Measurements from ENCODE around the gene GNPDA1. TPM values are rescaled to one million over a fixed set of nuclear protein-coding genes. Genes with fewer than 3 reads are reported as not detected.

The GNPDA1 gene
- 30.1 TPM for total RNA-seq
- 76.6 TPM for polyA plus RNA-seq (ENCODE audit: insufficient read depth, low read depth, low replicate concordance)
- long read RNA-seq, donor 1, transcript GNPDA1-210 (6 exons, 2,980 nt): minor isoform, 7 of 32 reads
- long read RNA-seq, donor 1, transcript GNPDA1-201 (7 exons, 2,273 nt): major isoform, 24 of 32 reads
- long read RNA-seq, donor 1, partial matches to known transcripts: 0 of 32 reads
- long read RNA-seq, donor 1, other reads (novel, unspliced or antisense): 0 of 32 reads
- long read RNA-seq, donor 2, transcript GNPDA1-201 (7 exons, 2,273 nt): major isoform, 11 of 19 reads
- long read RNA-seq, donor 2, transcript GNPDA1-210 (6 exons, 2,980 nt): minor isoform, 6 of 19 reads
- long read RNA-seq, donor 2, partial matches to known transcripts: 0 of 19 reads
- long read RNA-seq, donor 2, other reads (novel, unspliced or antisense): 0 of 19 reads
- long read RNA-seq, donor 3, transcript GNPDA1-210 (6 exons, 2,980 nt): minor isoform, 5 of 29 reads
- long read RNA-seq, donor 3, transcript GNPDA1-201 (7 exons, 2,273 nt): major isoform, 22 of 29 reads
- long read RNA-seq, donor 3, partial matches to known transcripts: 0 of 29 reads
- long read RNA-seq, donor 3, other reads (novel, unspliced or antisense): 0 of 29 reads
- long read RNA-seq, donor 4, transcript GNPDA1-201 (7 exons, 2,273 nt): major isoform, 16 of 20 reads
- long read RNA-seq, donor 4, partial matches to known transcripts: 0 of 20 reads
- long read RNA-seq, donor 4, other reads (novel, unspliced or antisense): 0 of 20 reads
- long read RNA-seq, donor 5, partial matches to known transcripts: 0 of 3 reads
- long read RNA-seq, donor 5, other reads (novel, unspliced or antisense): 0 of 3 reads
- long read RNA-seq, donor 6, transcript GNPDA1-201 (7 exons, 2,273 nt): major isoform, 8 of 10 reads
- long read RNA-seq, donor 6, partial matches to known transcripts: 0 of 10 reads
- long read RNA-seq, donor 6, other reads (novel, unspliced or antisense): 0 of 10 reads
- long read RNA-seq, donor 7, transcript GNPDA1-201 (7 exons, 2,273 nt): major isoform, 14 of 28 reads
- long read RNA-seq, donor 7, partial matches to known transcripts: 4 of 28 reads
- long read RNA-seq, donor 7, other reads (novel, unspliced or antisense): 6 of 28 reads
- long read RNA-seq, donor 8, transcript GNPDA1-210 (6 exons, 2,980 nt): minor isoform, 6 of 17 reads
- long read RNA-seq, donor 8, transcript GNPDA1-201 (7 exons, 2,273 nt): major isoform, 10 of 17 reads
- long read RNA-seq, donor 8, partial matches to known transcripts: 0 of 17 reads
- long read RNA-seq, donor 8, other reads (novel, unspliced or antisense): 0 of 17 reads
- long read RNA-seq, donor 9, transcript GNPDA1-201 (7 exons, 2,273 nt): major isoform, 9 of 11 reads
- long read RNA-seq, donor 9, partial matches to known transcripts: 0 of 11 reads
- long read RNA-seq, donor 9, other reads (novel, unspliced or antisense): 0 of 11 reads
- long read RNA-seq, donor 10, transcript GNPDA1-201 (7 exons, 2,273 nt): major isoform, 14 of 19 reads
- long read RNA-seq, donor 10, partial matches to known transcripts: 0 of 19 reads
- long read RNA-seq, donor 10, other reads (novel, unspliced or antisense): 0 of 19 reads

DNA sequence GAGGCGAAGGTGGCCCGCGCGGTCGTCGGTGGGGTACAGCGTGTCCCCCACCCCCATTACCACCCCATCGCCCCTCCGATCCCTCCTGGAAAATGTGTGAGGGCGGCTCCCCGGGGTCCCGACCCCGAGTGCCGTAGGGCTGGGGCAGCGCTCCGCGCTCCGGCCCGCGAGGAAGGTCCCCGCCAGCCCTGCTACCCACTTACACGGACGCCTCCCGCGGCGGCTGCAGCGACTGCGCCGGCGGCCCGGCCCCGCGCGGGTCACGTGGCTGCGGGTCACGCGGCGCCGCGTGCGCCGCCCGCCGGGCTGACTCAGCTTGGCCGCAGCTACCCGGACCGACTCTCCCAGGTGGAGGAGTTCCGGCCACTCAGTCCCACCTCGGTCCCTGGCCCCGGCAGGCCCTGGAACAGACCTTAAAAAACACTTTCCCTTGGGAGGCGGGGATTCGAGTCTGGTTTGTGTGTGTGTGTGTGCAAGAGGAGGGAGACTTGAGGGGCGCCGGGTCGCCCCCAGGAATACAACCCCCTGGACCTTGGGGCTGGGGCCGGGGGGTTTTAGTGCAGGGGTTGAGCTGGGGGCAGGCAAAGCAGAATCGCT is at the start of gene GNPDA1:
TSS of gene GNPDA1 (minus strand) at position 236 of the 597 bp plus-strand sequence. CDS start 992 bp downstream, outside the sequence.
- TF ChIP-seq, protein P1, sequence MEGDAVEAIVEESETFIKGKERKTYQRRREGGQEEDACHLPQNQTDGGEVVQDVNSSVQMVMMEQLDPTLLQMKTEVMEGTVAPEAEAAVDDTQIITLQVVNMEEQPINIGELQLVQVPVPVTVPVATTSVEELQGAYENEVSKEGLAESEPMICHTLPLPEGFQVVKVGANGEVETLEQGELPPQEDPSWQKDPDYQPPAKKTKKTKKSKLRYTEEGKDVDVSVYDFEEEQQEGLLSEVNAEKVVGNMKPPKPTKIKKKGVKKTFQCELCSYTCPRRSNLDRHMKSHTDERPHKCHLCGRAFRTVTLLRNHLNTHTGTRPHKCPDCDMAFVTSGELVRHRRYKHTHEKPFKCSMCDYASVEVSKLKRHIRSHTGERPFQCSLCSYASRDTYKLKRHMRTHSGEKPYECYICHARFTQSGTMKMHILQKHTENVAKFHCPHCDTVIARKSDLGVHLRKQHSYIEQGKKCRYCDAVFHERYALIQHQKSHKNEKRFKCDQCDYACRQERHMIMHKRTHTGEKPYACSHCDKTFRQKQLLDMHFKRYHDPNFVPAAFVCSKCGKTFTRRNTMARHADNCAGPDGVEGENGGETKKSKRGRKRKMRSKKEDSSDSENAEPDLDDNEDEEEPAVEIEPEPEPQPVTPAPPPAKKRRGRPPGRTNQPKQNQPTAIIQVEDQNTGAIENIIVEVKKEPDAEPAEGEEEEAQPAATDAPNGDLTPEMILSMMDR (IDR thresholded peaks at IDR 0.05; ENCODE audit: borderline replicate concordance, extremely low read depth, insufficient read depth): peak; percentile 2
- intact Hi-C loops (cut with DNase I): no loop called here
- peaks cover 0 to 5% (median under 1%) of the 10 kb centered on the region in 3 donors for H3K36me3 ChIP-seq (ENCODE audit: control insufficient read depth in 2 of 3, insufficient read depth in 3 of 3, low read length in 3 of 3)
- peak within 1 kb of the TSS; percentile 60 to 94 (median 88) for H3K4me3 ChIP-seq (ENCODE audit: low read length in 3 of 3)
- peaks cover 0 to 26% (median 20%) of the 10 kb centered on the region in 3 donors for H3K4me1 ChIP-seq (ENCODE audit: control insufficient read depth in 2 of 3, insufficient read depth in 2 of 3, low read depth in 1 of 3, low read length in 3 of 3)
- no peaks in the 10 kb centered on the region for H3K9me3 ChIP-seq (ENCODE audit: control insufficient read depth in 2 of 3, insufficient read depth in 1 of 3, low read length in 3 of 3)
- DNase-seq (peak; percentile 76 to 94 (median 89)), FAIRE-seq (no peak)
- no peaks in the 10 kb centered on the region for H3K27me3 ChIP-seq (ENCODE audit: control insufficient read depth, insufficient read depth, low read length)
- peak within 1 kb of the TSS; percentile 89 to 95 for H3K27ac ChIP-seq (ENCODE audit: low read depth in 2 of 2, low read length in 2 of 2)
- H3K9ac ChIP-seq (ENCODE audit: low read length in 3 of 3): peak within 1 kb of the TSS; percentile 54 to 96 (median 82)

DNA sequence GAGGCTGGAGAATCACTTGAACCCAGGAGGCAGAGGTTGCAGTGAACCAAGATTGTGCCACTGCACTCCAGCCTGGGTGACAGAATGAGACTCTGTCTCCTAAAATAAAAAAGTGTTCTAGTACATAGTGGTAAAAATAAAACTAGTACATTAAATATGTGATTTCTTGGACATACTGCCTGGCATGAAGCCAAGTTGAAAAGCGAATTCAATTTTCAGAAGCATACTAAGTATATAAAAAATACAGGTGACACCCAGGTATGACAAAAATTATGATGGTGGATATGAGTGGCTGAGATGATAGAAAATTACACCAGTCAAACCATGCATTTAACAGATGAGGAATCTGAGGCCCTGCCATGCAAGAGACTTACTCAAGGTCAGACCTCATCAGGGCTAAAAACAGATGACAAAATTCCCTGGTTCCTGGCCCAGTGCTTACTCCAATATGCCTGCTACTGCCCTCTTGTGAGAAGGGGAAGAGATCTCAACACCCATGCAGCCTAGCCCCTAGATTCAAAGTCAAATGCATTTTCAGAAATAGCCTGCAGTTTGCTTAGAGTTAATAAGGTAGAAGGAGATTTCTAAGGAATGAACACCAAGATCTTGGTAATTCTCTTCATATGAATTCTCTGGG is 46.6 kb upstream of the GNPDA1 start:
- Histone ChIP-seq H3K36me3 (ENCODE audit: control insufficient read depth in 2 of 3, insufficient read depth in 3 of 3, low read length in 3 of 3) (no peaks in the 10 kb centered on the region), H3K4me3 (ENCODE audit: low read length in 3 of 3) (no peak overlapping the region), H3K27me3 (ENCODE audit: control insufficient read depth, insufficient read depth, low read length) (no peaks in the 10 kb centered on the region), H3K4me1 (ENCODE audit: control insufficient read depth in 2 of 3, insufficient read depth in 2 of 3, low read depth in 1 of 3, low read length in 3 of 3) (peaks cover 0 to 7% (median 0%) of the 10 kb centered on the region in 3 donors), H3K9ac (ENCODE audit: low read length in 3 of 3) (no peak overlapping the region), H3K27ac (ENCODE audit: low read depth in 2 of 2, low read length in 2 of 2) (no peak overlapping the region), H3K9me3 (ENCODE audit: control insufficient read depth in 2 of 3, insufficient read depth in 1 of 3, low read length in 3 of 3) (no peaks in the 10 kb centered on the region)
- intact Hi-C loops (cut with DNase I): no loop called here
- no peak for DNase-seq
- TF ChIP-seq, protein P1 (IDR thresholded peaks at IDR 0.05; ENCODE audit: borderline replicate concordance, extremely low read depth, insufficient read depth): no peak
- no peak for FAIRE-seq
